ENCODE results near the gene RABAC1. TPM values are rescaled to one million over a fixed set of nuclear protein-coding genes. Genes with fewer than 3 reads are reported as not detected.

Gene RABAC1
- total and polyA plus RNA-seq, 9 of the 15 experiments (the other 6 are each of a cell fraction or from before 2014, with no cell fraction given): 2.4 to 28.1 (median 9.3) TPM

GRCh38 chr19:41928221-41928683 lies 30.9 kb downstream of the RABAC1 start, which contains the start of gene ERFL (continued):
- TF ChIP-seq ELF4 (CRISPR knock-in tag; IDR thresholded peaks at IDR 0.05) (no peak), JUND (IDR thresholded peaks at IDR 0.05; ENCODE audit: borderline replicate concordance, low read depth, low read length) (no peak), JUND (tag; IDR thresholded peaks at IDR 0.05; ENCODE audit: borderline replicate concordance, low read depth, low read length) (no peak), ZNF75A (CRISPR knock-in tag; IDR thresholded peaks at IDR 0.05) (no peak), ZNF444 (CRISPR knock-in tag; IDR thresholded peaks at IDR 0.05) (0 out of 2 replicates have a peak, but pooled peaks have one; percentile 57), CBFB (CRISPR knock-in tag; IDR thresholded peaks at IDR 0.05) (no peak), NCOA1 (IDR thresholded peaks at IDR 0.05; ENCODE audit: low read depth) (no peak), PHF8 (IDR thresholded peaks at IDR 0.05; ENCODE audit: borderline replicate concordance, low read length) (no peak; the same call in 1 of the 2 replicates), HDAC1 (IDR thresholded peaks at IDR 0.05) (no peak), POLR2G (IDR thresholded peaks at IDR 0.05; ENCODE audit: low read depth, low read length) (peak; percentile 75), ZNF780A (CRISPR knock-in tag; IDR thresholded peaks at IDR 0.05) (no peak), MAFF (IDR thresholded peaks at IDR 0.05; ENCODE audit: low read length) (no peak), ZNF584 (CRISPR knock-in tag; IDR thresholded peaks at IDR 0.05; ENCODE audit: low read depth) (no peak), CREB1 (IDR thresholded peaks at IDR 0.05) (0 out of 2 replicates have a peak, but pooled peaks have one; percentile 5), CREB1 (CRISPR knock-in tag; IDR thresholded peaks at IDR 0.05) (no peak), ARNT (IDR thresholded peaks at IDR 0.05) (no peak), ZNF41 (CRISPR knock-in tag; conservative IDR thresholded peaks at IDR 0.05) (no peak), CHD4 (IDR thresholded peaks at IDR 0.05; ENCODE audit: insufficient read depth, insufficient replicate concordance, low read depth, low read length, poor library complexity, severe bottlenecking) (peak; percentile 57), E2F6 (IDR thresholded peaks at IDR 0.05; ENCODE audit: borderline replicate concordance in 1 of 2, extremely low read depth in 1 of 2, insufficient read depth in 1 of 2, insufficient read length in 1 of 2, low read depth in 1 of 2, low read length in 1 of 2, poor library complexity in 1 of 2, severe bottlenecking in 1 of 2) (peak in 1 of 2 experiments; percentile 68), NUFIP1 (IDR thresholded peaks at IDR 0.05; ENCODE audit: partially characterized antibody) (no peak), LEF1 (IDR thresholded peaks at IDR 0.05) (no peak), KDM2B (CRISPR knock-in tag; IDR thresholded peaks at IDR 0.05) (no peak), KLF16 (IDR thresholded peaks at IDR 0.05) (no peak), XRCC4 (IDR thresholded peaks at IDR 0.05; ENCODE audit: extremely low read depth, insufficient read depth, insufficient read length) (no peak), KLF6 (CRISPR knock-in tag; IDR thresholded peaks at IDR 0.05; ENCODE audit: borderline replicate concordance) (no peak), ZNF764 (CRISPR knock-in tag; IDR thresholded peaks at IDR 0.05; ENCODE audit: low read depth) (no peak)
- TF ChIP-seq, protein P1, sequence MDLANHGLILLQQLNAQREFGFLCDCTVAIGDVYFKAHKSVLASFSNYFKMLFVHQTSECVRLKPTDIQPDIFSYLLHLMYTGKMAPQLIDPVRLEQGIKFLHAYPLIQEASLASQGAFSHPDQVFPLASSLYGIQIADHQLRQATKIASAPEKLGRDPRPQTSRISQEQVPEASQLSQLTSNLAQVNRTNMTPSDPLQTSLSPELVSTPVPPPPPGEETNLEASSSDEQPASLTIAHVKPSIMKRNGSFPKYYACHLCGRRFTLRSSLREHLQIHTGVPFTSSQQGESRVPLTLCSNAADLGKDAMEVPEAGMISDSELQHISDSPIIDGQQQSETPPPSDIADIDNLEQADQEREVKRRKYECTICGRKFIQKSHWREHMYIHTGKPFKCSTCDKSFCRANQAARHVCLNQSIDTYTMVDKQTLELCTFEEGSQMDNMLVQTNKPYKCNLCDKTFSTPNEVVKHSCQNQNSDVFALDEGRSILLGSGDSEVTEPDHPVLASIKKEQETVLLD (IDR thresholded peaks at IDR 0.05): no peak
- TF ChIP-seq, protein P2, sequence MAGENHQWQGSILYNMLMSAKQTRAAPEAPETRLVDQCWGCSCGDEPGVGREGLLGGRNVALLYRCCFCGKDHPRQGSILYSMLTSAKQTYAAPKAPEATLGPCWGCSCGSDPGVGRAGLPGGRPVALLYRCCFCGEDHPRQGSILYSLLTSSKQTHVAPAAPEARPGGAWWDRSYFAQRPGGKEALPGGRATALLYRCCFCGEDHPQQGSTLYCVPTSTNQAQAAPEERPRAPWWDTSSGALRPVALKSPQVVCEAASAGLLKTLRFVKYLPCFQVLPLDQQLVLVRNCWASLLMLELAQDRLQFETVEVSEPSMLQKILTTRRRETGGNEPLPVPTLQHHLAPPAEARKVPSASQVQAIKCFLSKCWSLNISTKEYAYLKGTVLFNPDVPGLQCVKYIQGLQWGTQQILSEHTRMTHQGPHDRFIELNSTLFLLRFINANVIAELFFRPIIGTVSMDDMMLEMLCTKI (IDR thresholded peaks at IDR 0.05; ENCODE audit: partially characterized antibody): no peak
